Esophagus squamous epithelium (tissue), 4 donors: ENCODE data around the gene ZCCHC18.

ENCODE experiments used
- CTCF ChIP-seq, 6 experiments: fragments of 450-650 bp in 4 of 6; fragments of 200-600 bp in 2 of 6; sonication (generic) in 2 of 6; IDR thresholded peaks; one replicate each; pipeline ENCODE4 v1.5.1; 2016 to 2019; ENCODE audit warnings: antibody characterized with exemption in 6 of 6, mild to moderate bottlenecking in 4 of 6, moderate library complexity in 4 of 6
- POLR2A ChIP-seq, 4 donors: fragments of 450-650 bp; IDR thresholded peaks; one replicate each; pipeline ENCODE4 v1.6.1; 2017; ENCODE audit warnings: antibody characterized with exemption in 4 of 4, mild to moderate bottlenecking in 4 of 4, moderate library complexity in 3 of 4

DNA sequence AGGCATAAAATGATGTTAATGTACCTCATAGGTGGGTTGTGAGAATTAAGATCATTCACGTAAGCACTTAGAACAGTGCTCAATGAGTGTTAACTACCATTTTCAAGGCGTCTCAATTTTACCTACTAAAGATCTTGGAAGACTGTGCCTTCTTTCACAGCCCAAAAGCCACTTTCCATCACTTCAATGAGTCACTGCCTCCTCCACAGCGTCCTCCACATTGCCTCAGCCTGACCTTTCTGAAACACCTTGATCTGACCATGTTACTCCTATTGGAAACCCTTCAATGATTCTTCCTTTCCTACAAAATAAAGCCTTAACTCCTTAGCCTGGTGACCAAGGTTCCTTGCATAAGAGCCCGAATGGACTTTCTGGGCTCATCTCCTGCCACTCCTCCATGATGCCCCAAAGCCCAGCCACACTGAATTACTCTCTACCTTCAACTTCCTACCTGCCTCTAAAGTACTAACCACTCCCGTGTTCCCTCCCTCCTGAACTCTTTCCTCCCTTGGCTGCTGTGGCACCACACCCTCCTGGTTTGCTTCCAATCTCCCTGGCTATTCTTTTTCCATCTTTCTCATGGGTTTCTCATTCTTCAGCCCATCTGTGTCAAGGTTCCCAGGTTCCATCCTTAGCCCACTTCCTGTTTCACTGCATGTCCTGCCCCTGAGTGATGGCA lies 22.4 kb downstream of the ZCCHC18 start:
- TF ChIP-seq CTCF (IDR thresholded peaks at IDR 0.05) (no peak), POLR2A (IDR thresholded peaks at IDR 0.05) (no peak)
